Loucy (cell line): Measurements from ENCODE around the gene TSPAN10.
"Not testable (repeated sequence)": the region's sequence is repeated elsewhere in the genome, so short reads cannot be mapped to it uniquely, and the experiment has no call there.

Experiments
- H2AFZ ChIP-seq: fragments of 200-600 bp; sonication (generic); 2 replicates; pipeline ENCODE4 v1.6.0; 2016; ENCODE audit warnings: antibody characterized with exemption, mild to moderate bottlenecking, low read length, moderate library complexity
- H3F3A ChIP-seq: fragments of 200-600 bp; 2 replicates; pipeline ENCODE4 v1.6.0; 2016; ENCODE audit warnings: antibody characterized with exemption, low read depth, mild to moderate bottlenecking
- H3K27me3 ChIP-seq: fragments of 200-600 bp; sonication (generic); 2 replicates; pipeline ENCODE4 v1.6.1; 2014; ENCODE audit warnings: low read length, mild to moderate bottlenecking; ENCODE audit not compliant: insufficient read depth, poor library complexity, severe bottlenecking
- H3K36me3 ChIP-seq: fragments of 200-600 bp; sonication (generic); 2 replicates; pipeline ENCODE4 v1.6.1; 2016; ENCODE audit warnings: low read length; ENCODE audit not compliant: insufficient read depth
- H3K4me1 ChIP-seq: fragments of 200-600 bp; sonication (generic); 2 replicates; pipeline ENCODE4 v1.5.1; 2014; ENCODE audit warnings: low read length, mild to moderate bottlenecking; ENCODE audit not compliant: insufficient read depth, poor library complexity, severe bottlenecking
- H3K4me2 ChIP-seq: fragments of 200-600 bp; sonication (generic); 2 replicates; pipeline ENCODE4 v1.6.0; 2014; ENCODE audit warnings: antibody characterized with exemption, low read length, low read depth, mild to moderate bottlenecking; ENCODE audit not compliant: poor library complexity, severe bottlenecking
- H3K4me3 ChIP-seq: fragments of 200-600 bp; sonication (generic); 2 replicates; pipeline ENCODE4 v1.5.1; 2014; ENCODE audit warnings: low read length, mild to moderate bottlenecking, mixed read lengths; ENCODE audit not compliant: poor library complexity, severe bottlenecking
- H3K79me2 ChIP-seq: fragments of 200-600 bp; sonication (generic); 2 replicates; pipeline ENCODE4 v1.6.1; 2014; ENCODE audit warnings: low read length; ENCODE audit not compliant: insufficient read depth
- H3K9ac ChIP-seq: fragments of 200-600 bp; sonication (generic); 2 replicates; pipeline ENCODE4 v1.6.0; 2014; ENCODE audit warnings: mild to moderate bottlenecking, low read depth, low read length, moderate library complexity; ENCODE audit not compliant: poor library complexity, severe bottlenecking
- H3K9me2 ChIP-seq: fragments of 200-600 bp; sonication (generic); replicated peaks from 2 replicates; pipeline ENCODE4 v1.6.1; 2016; ENCODE audit warnings: low read depth, low read length, mixed read lengths
- H3K9me3 ChIP-seq: fragments of 200-600 bp; sonication (generic); 2 replicates; pipeline ENCODE4 v1.6.1; 2014; ENCODE audit warnings: mild to moderate bottlenecking, antibody characterized with exemption, low read length, low read depth; ENCODE audit not compliant: insufficient read depth
- H4K20me1 ChIP-seq: fragments of 200-600 bp; sonication (generic); 2 replicates; pipeline ENCODE4 v1.6.0; 2014; ENCODE audit warnings: antibody characterized with exemption, low read length, mild to moderate bottlenecking; ENCODE audit not compliant: insufficient read depth, poor library complexity, severe bottlenecking
- EZH2phosphoT487 ChIP-seq: fragments of 200-600 bp; IDR thresholded peaks from 2 replicates; pipeline ENCODE4 v1.6.1; 2018; ENCODE audit warnings: antibody characterized with exemption, mild to moderate bottlenecking, moderate library complexity, borderline replicate concordance
- TF ChIP-seq, protein P1 (sequence below): fragments of 200-600 bp; sonication (generic); conservative IDR thresholded peaks from 2 replicates; pipeline ENCODE4 v1.5.1; 2014; ENCODE audit warnings: mild to moderate bottlenecking, antibody characterized with exemption, low read length

Gene TSPAN10

DNA sequence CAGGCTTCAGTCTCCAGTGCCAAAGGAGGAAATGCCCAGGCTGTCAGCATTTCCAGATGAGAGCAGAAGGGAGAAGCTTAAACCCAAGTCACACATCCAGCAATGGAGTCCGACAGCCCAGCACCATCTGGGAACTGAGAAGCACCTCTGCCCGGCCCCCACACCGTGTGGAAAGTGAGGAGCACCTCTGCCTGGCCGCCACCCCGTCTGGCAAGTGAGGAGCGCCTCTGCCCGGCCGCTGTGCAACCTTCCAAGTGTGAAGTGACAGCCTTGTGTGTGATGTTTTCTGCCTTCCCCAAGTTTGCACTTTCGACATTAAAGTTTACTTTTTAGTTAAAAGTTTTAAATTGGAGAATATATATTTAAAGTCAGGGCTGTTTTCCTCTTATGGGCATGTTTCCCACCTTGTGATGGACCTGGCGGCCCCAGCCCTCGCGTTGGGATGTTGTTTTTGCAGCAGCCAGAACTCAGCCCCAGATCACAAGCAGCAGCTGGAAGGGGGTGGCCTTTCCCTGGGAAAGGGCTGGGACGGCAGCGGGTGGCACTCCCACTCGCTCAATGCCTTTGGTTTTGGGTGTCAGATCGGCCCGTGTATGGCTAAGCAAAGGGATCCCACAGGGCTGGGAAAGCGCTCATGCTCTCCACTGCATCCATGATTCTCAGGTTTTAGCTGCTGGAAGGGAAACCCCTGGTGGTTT lies 36.7 kb downstream of the TSPAN10 start:
- Histone ChIP-seq H3K4me2 (no peak overlapping the region), H3K4me3 (no peak overlapping the region), H3K27me3 (no peaks in the 10 kb centered on the region), H2AFZ (no peak overlapping the region), H3K79me2 (peaks cover 19% of the 10 kb centered on the region; the same call in 1 of the 2 replicates), H4K20me1 (peaks cover 11% of the 10 kb centered on the region), H3K9ac (no peak overlapping the region), H3F3A (no peaks in the 10 kb centered on the region), H3K9me2 (no peaks in the 10 kb centered on the region), H3K9me3 (no peaks in the 10 kb centered on the region), H3K4me1 (no peaks in the 10 kb centered on the region), H3K36me3 (peaks cover 20% of the 10 kb centered on the region; the same call in 1 of the 2 replicates)
- TF ChIP-seq, protein P1, sequence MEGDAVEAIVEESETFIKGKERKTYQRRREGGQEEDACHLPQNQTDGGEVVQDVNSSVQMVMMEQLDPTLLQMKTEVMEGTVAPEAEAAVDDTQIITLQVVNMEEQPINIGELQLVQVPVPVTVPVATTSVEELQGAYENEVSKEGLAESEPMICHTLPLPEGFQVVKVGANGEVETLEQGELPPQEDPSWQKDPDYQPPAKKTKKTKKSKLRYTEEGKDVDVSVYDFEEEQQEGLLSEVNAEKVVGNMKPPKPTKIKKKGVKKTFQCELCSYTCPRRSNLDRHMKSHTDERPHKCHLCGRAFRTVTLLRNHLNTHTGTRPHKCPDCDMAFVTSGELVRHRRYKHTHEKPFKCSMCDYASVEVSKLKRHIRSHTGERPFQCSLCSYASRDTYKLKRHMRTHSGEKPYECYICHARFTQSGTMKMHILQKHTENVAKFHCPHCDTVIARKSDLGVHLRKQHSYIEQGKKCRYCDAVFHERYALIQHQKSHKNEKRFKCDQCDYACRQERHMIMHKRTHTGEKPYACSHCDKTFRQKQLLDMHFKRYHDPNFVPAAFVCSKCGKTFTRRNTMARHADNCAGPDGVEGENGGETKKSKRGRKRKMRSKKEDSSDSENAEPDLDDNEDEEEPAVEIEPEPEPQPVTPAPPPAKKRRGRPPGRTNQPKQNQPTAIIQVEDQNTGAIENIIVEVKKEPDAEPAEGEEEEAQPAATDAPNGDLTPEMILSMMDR, result no peak

DNA sequence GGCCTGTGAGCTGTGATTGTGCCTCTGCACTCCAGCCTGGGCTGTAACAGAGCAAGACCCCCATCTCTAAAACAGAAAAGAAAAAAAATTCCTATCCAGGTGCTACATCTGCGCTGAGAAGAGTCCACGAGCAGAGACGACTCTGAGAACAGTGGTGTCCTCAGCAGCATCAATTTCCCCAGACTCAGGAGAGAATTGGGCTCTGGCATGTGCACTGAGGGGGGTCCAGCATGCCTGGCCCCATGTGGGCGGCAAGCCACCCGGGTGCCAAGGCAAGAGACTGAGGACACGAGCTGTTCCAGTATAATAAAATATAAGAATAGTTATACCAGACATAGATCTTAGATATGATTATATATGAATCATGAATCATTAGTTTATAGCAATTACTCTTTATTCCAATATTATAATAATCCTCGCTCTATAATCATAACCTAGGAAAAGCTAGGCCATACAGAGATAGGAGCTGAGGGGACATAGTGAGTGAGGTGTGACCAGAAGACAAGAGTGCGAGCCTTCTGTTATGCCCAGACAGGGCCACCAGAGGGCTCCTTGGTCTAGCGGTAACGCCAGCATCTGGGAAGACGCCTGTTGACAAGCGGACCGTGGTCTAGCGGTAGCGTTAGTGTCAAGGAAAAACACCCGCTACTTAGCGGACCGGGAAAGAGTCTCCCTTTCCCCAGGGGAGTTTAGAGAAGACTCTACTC lies 38.7 kb downstream of the TSPAN10 start:
- H3K9me3 ChIP-seq, H3K4me3 ChIP-seq, H3K79me2 ChIP-seq, H3K4me1 ChIP-seq, H3K9me2 ChIP-seq, H3F3A ChIP-seq, H2AFZ ChIP-seq, H3K27me3 ChIP-seq, H4K20me1 ChIP-seq, H3K4me2 ChIP-seq, H3K9ac ChIP-seq: not testable (repeated sequence)
- H3K36me3 ChIP-seq, result peaks cover 20% of the 10 kb centered on the region; the same call in 1 of the 2 replicates
- TF ChIP-seq, protein P1, result peak; percentile 43

DNA sequence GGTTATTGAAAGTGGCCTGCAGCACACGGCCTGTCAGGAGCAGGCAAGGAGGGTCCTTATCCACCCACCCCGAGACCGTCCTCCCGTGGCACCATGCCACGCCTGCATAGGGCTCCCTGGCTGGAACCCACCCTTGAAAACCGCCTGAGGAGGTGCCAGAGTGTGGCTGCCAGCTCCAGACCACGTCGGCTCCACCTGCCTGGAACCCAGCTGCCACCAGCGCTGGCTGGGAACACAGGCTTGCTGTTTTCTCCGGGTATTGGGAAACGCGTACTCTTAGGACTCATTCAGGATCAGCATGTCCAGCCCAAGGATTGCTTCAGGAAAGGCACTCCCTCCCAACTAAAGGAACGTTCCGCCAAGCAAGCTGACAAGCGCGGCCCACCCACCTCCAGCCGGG lies 39.9 kb downstream of the TSPAN10 start:
- peaks cover 15% of the 10 kb centered on the region; the same call in 1 of the 2 replicates for H3K36me3 ChIP-seq
- H3K27me3 ChIP-seq, result no peaks in the 10 kb centered on the region
- no peak overlapping the region for H3K4me2 ChIP-seq
- peaks cover 17% of the 10 kb centered on the region; the same call in 1 of the 2 replicates for H3K79me2 ChIP-seq
- peaks cover 2% of the 10 kb centered on the region for H4K20me1 ChIP-seq
- no peak overlapping the region for H3K9ac ChIP-seq
- no peaks in the 10 kb centered on the region for H3K9me2 ChIP-seq
- H3F3A ChIP-seq, result no peaks in the 10 kb centered on the region
- TF ChIP-seq EZH2phosphoT487, result no peak
- TF ChIP-seq, protein P1, result no peak
- H2AFZ ChIP-seq, result no peak overlapping the region
- no peaks in the 10 kb centered on the region for H3K9me3 ChIP-seq
- no peak overlapping the region for H3K4me3 ChIP-seq
- H3K4me1 ChIP-seq, result no peaks in the 10 kb centered on the region
